Urinary bladder (tissue), 4 donors: ENCODE measurements around the gene BABAM2. TPM values are rescaled to one million over a fixed set of nuclear protein-coding genes. Genes with fewer than 3 reads are reported as not detected.
"Not testable (repeated sequence)": the region's sequence is repeated elsewhere in the genome, so short reads cannot be mapped to it uniquely, and the experiment has no call there.

Source experiments
- DNase-seq: peaks from one replicate; pipeline ENCODE4 v3.0.0-alpha.2; 2015; ENCODE audit errors: extremely low spot score
- H3K27ac ChIP-seq: one replicate; pipeline ENCODE4 v1.5.1; 2013; ENCODE audit warnings: low read depth, mild to moderate bottlenecking, moderate library complexity
- H3K36me3 ChIP-seq: one replicate; pipeline ENCODE4 v1.6.1; 2013; ENCODE audit warnings: mild to moderate bottlenecking, moderate library complexity; ENCODE audit not compliant: insufficient read depth
- H3K4me1 ChIP-seq: one replicate; pipeline ENCODE4 v1.6.1; 2013; ENCODE audit warnings: mild to moderate bottlenecking, moderate library complexity; ENCODE audit not compliant: insufficient read depth
- H3K4me3 ChIP-seq: one replicate; pipeline ENCODE4 v1.5.1; 2013; ENCODE audit warnings: low read depth, low read length
- WGBS: extraction: QIAGEN DNeasy Blood & Tissue Kit; methylation state at CpG from one replicate; pipeline ENCODE4 v1.1.7; 2013; 5-methylcytosine and 5-hydroxymethylcytosine counted together
- polyA plus RNA-seq: library from polyadenylated mRNA; stranded (reverse); fragments of 200-250 nt; gene quantifications from one replicate; pipeline ENCODE4 v1.2.3, GENCODE V29; 2013
- total RNA-seq: library from RNA; depleted of rRNA; stranded (reverse); fragments of >200 nt; gene quantifications from one replicate; pipeline ENCODE4 v1.2.3, GENCODE V29; 2014
- donor health status: healthy with polysubstance abuse.
- donor health status: healthy.

Gene BABAM2
- total and polyA plus RNA-seq, 2 donors = 37.0 to 40.6 TPM

DNA sequence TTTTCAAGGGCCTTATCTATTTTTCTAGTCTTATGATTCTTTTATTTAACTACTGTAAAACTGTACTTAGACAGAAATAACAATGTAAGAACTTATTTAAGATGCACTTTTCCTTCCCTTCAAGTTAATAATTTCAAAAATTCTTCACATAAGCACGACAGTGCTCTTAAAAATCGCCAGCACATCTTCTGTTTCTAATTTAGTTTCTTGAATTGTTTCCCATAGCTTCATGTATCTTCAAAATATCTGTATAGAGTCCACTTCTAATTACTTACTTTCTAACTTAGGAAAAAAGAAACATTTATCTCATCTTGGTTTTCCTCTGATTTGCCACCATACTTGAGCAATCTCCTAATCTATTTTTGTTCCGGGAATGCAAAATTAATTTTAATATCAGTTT, 196.1 kb downstream of the BABAM2 start:
- peaks cover 2% of the 10 kb centered on the region for H3K4me1 ChIP-seq
- no peak overlapping the region for H3K27ac ChIP-seq
- no peak for DNase-seq
- no peaks in the 10 kb centered on the region for H3K36me3 ChIP-seq
- 73% methylated on average over 3 of the region's 3 CpGs for WGBS
- no peak overlapping the region for H3K4me3 ChIP-seq

DNA sequence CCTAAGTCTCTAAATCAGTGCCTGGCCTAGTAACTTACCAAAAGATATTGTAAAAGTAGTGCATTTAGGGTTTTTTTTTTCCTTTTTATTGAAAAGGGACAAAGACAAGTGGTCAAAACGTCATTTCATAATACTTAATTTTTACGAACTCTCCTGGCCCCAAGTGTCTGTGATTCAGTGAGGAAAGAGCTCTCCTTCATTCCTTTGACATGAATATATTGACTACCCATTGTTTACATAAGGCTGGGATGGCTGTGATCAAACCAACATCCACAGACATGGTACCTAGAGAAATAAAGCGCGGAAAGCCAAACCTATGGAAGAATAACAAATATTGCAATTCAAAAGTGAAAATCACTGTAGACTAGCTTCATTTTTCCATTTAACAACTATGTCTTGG, 198.4 kb downstream of the BABAM2 start:
- Histone ChIP-seq H3K36me3 (no peaks in the 10 kb centered on the region), H3K4me3 (no peak overlapping the region), H3K27ac (no peak overlapping the region), H3K4me1 (peaks cover 2% of the 10 kb centered on the region)
- 81% methylated on average over 4 of the region's 4 CpGs for WGBS
- no peak for DNase-seq

DNA sequence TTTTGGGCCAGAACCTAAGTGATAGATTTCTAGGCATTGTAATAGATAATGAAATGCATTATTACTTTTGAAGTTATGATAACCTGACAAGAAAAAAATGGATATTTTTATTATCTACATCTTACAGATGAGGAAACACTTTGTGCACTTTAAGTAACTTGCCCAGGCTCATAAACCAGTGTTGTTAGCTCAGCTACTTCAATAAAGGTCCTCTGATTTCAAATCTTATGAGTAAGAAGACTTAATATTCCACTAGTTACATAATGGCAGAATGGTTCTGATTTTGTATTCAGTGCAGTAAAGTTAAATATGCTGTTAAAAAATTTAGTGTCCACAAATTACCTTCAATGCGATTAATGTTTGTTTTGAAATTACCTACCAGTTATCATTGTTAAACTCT, 199.0 kb downstream of the BABAM2 start:
- 81% methylated on average over 1 of the region's 1 CpG for WGBS
- Histone ChIP-seq H3K4me1 (peaks cover under 1% of the 10 kb centered on the region), H3K27ac (no peak overlapping the region), H3K4me3 (no peak overlapping the region), H3K36me3 (no peaks in the 10 kb centered on the region)
- no peak for DNase-seq

DNA sequence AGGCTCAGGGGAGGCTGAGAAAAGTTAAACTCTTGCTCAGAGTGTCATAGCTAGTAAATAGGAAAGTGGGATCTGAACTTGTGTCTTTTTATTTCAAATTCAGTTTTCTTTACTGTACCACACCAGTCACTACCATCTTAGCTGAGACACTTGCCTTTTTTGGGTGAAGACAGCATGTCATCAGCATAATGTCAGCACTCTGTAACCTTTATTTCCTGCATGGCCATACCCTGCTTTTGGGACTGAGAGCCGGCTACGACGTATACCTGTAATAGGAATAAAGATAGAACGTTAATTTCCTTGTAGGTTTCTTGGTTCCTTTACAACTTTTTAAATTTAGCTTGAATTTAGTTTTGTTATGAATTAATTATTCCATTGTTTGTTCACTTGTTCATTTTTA, 202.8 kb downstream of the BABAM2 start:
- no peak for DNase-seq
- Histone ChIP-seq H3K4me3 (no peak overlapping the region), H3K27ac (no peak overlapping the region), H3K4me1 (no peaks in the 10 kb centered on the region), H3K36me3 (no peaks in the 10 kb centered on the region)
- WGBS = 88% methylated on average over 4 of the region's 4 CpGs

DNA sequence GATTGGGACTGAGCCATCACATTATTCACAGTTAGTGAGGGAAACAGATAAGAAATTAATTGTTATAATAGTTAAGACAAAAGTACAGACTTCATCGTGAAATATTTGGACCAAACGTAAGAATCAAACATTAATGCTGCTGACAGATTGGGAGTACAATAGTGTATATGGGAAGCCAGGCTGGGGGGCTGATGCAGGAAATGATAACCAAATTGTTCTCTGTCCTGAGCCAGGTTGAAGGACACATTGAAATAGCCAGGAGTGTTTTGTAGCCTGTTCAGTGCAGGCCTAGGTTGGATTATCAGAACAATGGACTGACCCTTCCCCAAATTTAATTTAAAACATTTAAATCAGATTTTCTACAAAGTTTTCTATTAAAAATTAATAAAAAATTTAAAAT, 203.2 kb downstream of the BABAM2 start:
- Histone ChIP-seq H3K27ac (no peak overlapping the region), H3K36me3 (no peaks in the 10 kb centered on the region), H3K4me3 (no peak overlapping the region), H3K4me1 (no peaks in the 10 kb centered on the region)
- DNase-seq = no peak
- 83% methylated on average over 2 of the region's 2 CpGs for WGBS

DNA sequence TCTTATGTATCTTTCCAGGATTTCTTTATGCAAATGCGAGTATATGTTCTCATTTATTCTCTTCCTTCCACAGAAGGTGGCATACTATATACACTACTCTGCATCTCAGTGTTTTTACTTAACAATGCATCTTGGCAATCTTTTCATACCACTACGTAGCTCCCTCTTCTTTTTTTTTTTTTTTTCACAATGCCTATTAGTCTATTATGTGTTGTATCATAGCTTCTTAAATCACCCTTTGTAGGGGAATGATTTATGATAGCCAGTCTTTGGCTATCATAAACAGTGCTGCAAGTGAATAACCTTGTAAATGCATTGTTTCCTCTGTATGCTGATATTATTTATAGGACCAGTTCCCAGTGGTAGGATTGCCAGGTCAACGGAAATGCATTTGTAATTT, 204.2 kb downstream of the BABAM2 start:
- Histone ChIP-seq H3K4me3 (no peak overlapping the region), H3K4me1 (no peaks in the 10 kb centered on the region), H3K27ac (no peak overlapping the region), H3K36me3 (no peaks in the 10 kb centered on the region)
- DNase-seq = no peak
- WGBS = 62% methylated on average over 3 of the region's 3 CpGs

DNA sequence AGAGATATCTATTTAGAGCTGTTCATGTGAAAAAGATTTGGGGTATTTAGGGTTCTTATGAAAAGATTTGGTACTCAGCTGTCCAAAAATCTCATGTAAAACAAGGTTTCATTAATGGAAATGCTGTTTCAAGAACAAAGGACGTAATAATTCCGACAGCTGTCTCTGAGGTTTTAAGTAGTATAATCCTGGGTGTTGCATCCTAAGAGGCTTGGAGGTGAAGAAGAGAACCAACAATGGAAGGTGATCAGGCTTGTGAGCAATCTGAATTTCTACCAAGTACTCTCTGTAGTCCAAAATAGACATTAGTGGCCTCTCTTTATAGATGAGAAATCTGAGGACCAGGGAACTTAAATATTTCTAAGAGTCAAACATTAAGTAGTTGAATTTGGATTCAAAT, 205.1 kb downstream of the BABAM2 start:
- H3K4me3 ChIP-seq = no peak overlapping the region
- H3K4me1 ChIP-seq = no peaks in the 10 kb centered on the region
- H3K27ac ChIP-seq = no peak overlapping the region
- no peaks in the 10 kb centered on the region for H3K36me3 ChIP-seq
- no peak for DNase-seq
- over 99% methylated on average over 2 of the region's 2 CpGs for WGBS

DNA sequence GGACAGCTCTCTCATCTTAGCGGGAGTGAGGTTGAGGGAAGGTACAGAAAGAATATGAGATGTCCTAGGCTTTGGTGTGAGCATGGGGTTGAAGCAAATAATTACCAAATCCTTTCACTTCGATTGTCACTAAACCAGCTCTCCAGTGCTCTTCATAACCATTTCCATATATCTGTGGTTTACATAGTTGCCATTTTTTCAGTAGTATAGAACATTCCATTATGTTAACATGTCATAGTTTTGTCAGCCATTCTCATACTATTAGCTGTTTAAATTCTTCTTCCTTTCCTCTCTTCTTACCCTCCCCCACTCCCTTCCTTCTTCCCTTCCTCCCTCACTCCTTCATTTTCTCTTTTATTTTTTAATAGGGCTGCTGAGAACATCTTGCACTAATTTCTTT, 205.9 kb downstream of the BABAM2 start:
- Histone ChIP-seq H3K4me3 (no peak overlapping the region), H3K27ac (no peak overlapping the region), H3K36me3 (no peaks in the 10 kb centered on the region), H3K4me1 (no peaks in the 10 kb centered on the region)
- 88% methylated on average over 2 of the region's 2 CpGs for WGBS
- no peak for DNase-seq

DNA sequence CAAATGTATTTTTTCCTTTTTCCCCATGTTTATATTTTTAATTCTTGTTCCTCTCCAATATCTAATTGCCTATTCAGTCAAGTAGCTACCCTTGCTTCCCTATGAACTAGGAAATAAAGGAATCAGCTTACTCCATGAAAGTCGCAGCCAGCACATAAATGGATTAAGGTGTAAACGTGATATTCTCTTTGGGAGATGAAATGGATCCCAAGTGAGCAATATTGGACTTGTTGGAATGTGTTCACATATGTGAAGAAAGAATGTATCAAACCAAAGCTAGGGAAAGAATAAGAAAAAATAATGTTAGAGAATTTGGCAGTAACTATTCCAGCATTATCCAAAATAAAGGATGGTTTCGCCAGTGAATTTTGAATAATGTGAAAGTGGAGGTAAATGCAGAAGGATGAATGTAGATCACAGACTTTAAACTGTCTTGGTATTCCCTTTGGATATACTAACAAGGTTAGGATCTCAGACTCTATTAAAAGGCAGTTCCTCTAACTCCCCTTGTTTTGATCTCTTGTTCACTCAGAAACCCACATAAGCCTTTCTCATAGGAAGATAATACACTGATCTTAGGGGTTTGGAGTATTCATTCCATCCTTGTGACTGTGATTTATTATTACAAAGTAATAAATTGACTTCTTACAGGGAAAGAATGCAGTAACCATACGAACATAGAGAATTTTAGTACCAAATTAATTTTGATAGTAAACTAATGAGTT, 208.1 kb downstream of the BABAM2 start:
- H3K27ac ChIP-seq = no peak overlapping the region
- no peaks in the 10 kb centered on the region for H3K4me1 ChIP-seq
- WGBS = 83% methylated on average over 4 of the region's 4 CpGs
- H3K36me3 ChIP-seq = no peaks in the 10 kb centered on the region
- no peak for DNase-seq
- H3K4me3 ChIP-seq = no peak overlapping the region

DNA sequence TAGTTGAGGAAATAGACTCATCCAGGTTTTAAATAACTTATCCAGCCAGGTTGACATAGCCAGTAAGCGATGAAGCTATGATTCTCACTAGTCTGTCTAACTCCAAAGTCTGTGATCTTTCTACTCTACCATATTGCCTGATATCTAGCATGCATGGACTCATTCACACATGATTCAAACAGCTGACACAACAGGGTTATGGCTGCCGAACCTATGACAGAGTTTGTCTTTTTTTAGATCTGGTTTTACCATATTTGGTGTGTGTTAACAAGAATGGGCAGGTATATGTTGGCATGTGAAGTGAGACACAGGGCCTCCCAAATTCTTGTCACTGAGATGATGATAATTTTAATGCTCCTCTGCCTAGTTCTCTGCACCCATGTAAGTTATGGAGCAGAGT, 210.6 kb downstream of the BABAM2 start:
- WGBS = 83% methylated on average over 2 of the region's 2 CpGs
- no peak for DNase-seq
- no peak overlapping the region for H3K27ac ChIP-seq
- no peak overlapping the region for H3K4me3 ChIP-seq
- no peaks in the 10 kb centered on the region for H3K4me1 ChIP-seq
- H3K36me3 ChIP-seq = no peaks in the 10 kb centered on the region

DNA sequence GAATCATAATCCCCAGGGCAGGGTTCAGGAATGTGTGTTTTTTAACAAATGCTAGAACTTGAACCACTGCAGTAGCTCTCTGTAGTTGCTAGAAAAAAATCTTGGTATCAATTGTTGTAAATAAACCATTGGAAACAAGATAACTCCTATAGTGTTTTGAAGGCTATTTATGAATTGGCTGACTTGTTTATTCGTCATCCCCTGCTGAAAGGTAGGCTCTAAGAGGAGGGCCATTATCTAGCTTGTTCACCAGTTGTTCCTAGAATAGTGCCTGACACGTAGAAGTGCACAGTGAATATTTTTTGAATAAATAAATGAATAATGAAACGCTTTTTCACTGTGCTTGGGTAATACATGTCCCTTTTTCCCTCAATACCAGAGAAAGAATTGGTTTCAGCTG, 211.4 kb downstream of the BABAM2 start:
- H3K4me1 ChIP-seq = no peaks in the 10 kb centered on the region
- no peak for DNase-seq
- no peaks in the 10 kb centered on the region for H3K36me3 ChIP-seq
- no peak overlapping the region for H3K4me3 ChIP-seq
- WGBS = 58% methylated on average over 3 of the region's 3 CpGs
- no peak overlapping the region for H3K27ac ChIP-seq

DNA sequence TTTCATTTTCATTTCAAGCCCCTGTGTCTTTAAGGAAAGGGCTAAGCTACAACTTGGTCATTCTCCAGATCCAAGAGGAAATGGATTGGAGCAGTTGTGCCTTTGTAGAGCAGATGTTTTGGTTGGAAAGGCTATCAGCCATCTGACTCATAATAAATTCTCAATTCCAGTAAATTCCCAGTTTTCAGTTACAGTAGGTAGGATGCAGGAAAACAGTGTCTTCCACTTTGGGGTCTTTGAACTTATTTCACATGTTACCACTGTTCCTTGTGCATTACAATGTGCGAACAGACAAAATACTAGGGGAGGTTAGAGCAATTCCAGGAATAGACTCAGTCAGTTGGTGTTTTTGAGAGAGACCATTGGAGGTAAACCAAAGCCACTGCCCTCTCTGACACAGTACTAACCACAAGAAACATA, 211.9 kb downstream of the BABAM2 start:
- no peak overlapping the region for H3K4me3 ChIP-seq
- DNase-seq = no peak
- no peaks in the 10 kb centered on the region for H3K36me3 ChIP-seq
- H3K27ac ChIP-seq = no peak overlapping the region
- WGBS = 60% methylated on average over 1 of the region's 1 CpG
- H3K4me1 ChIP-seq = no peaks in the 10 kb centered on the region

DNA sequence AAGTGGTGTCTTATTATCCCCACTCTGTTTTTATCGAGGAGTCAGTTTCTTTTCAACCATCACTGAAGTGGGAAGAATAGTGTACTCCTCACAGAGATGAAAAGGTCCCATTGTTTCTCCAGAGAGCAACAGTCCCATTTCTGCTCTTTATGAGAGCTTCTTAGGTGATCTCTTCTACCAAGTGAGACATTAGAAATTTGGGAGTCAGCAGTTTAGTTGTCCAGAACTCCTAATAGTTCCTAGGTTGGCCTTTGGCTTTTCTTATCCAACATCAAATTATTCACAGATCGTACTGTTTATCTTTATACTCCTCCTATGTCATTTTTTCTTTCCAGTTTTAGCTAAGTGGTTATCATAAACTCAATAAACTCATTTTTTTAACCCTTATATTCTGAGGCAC, 213.1 kb downstream of the BABAM2 start:
- Histone ChIP-seq H3K4me1 (no peaks in the 10 kb centered on the region), H3K36me3 (no peaks in the 10 kb centered on the region), H3K27ac (no peak overlapping the region)

DNA sequence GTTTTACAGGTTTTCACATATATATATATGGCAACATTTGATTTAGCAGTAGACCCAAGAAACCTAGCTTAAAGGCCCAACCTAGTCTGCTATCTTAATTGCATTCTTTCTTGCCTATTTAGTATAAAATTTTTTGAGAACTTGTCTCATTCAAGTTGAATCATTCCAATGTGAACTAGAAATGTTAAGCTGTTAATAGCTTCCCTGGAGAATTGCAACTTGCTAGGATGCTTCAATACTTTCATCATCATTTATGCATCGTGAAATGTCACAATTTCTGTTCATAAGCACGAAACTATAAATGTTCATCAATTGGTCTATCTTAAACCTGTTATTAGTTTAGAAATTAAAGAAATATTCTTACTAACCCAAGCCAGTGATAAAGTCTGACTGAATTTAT, 217.6 kb downstream of the BABAM2 start:
- 88% methylated on average over 2 of the region's 2 CpGs for WGBS
- no peak for DNase-seq
- Histone ChIP-seq H3K4me3 (no peak overlapping the region), H3K27ac (no peak overlapping the region), H3K36me3 (no peaks in the 10 kb centered on the region), H3K4me1 (no peaks in the 10 kb centered on the region)

More for the DNA sequence above, 213.1 kb downstream of the BABAM2 start:
- H3K4me3 ChIP-seq = no peak overlapping the region
- 81% methylated on average over 2 of the region's 2 CpGs for WGBS
- DNase-seq = no peak

DNA sequence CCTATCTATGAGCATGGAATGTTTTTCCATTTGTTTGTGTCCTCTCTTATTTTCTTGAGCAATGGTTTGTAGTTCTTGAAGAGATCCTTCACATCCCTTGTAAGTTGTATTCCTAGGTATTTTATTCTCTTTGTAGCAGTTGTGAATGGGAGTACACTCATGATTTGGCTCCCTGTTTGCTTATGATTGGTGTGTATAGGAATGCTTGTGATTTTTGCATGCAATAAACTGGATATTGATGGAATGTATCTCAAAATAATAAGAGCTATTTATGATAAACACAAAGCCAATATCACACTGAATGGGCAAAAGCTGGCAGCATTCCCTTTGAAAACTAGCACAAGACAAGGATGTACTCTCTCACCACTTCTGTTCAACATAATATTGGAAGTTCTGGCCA, 223.2 kb downstream of the BABAM2 start:
- not testable (repeated sequence) for DNase-seq, H3K36me3 ChIP-seq, H3K4me1 ChIP-seq, H3K27ac ChIP-seq, H3K4me3 ChIP-seq
